GM21526 (cell line): Measurements from ENCODE around the gene KCNK7.

Experiments
- ATAC-seq: cut with Tn5 transposase; IDR thresholded peaks from one replicate; pipeline ENCODE4 v1.9.1; 2021; ENCODE audit warnings: moderate library complexity; ENCODE audit not compliant: unreplicated experiment, low FRiP score

Gene KCNK7

DNA sequence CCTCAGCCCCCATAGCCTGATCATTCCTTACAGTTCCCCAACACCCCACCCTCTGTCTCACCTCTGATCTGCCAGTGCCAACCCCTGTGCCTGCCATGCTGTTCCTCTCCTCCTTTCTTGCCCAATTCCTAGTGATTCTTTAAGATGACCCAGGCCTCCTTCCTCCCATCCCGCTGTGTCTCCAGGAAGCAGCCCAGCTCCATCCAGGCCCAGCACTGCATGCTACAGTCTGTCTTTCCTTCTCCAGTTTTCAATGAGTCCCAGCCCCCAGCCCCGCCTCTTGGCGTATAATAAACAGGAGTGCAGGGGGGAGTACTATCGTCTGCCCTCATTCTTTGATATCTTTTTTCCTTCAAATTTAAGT lies 49.8 kb downstream of the KCNK7 start:
- no peak for ATAC-seq
